Body of pancreas (tissue), 4 donors: Measurements from ENCODE around the gene HSFX3. TPM values are rescaled to one million over a fixed set of nuclear protein-coding genes. Genes with fewer than 3 reads are reported as not detected.

ENCODE experiments used
- ATAC-seq: fragments of 150-250 bp; one replicate; pipeline ENCODE4 v1.9.1; 2016
- DNase-seq, 4 donors: peaks; one replicate each; pipeline ENCODE4 v3.0.0-alpha.2; 2019
- H3K27ac ChIP-seq, 4 donors: fragments of 200-600 bp; sonication (generic); 1 replicate in 3 of 4; 2 replicates in 1 of 4; pipeline versions ENCODE4 v1.5.1 to v1.6.1; 2016 to 2019; ENCODE audit warnings: mild to moderate bottlenecking in 1 of 4, mixed read lengths in 1 of 4, moderate library complexity in 1 of 4
- H3K27me3 ChIP-seq, 2 donors: fragments of 200-600 bp; sonication (generic); one replicate each; pipeline ENCODE4 v1.6.0; 2016; ENCODE audit warnings: mild to moderate bottlenecking in 1 of 2
- H3K36me3 ChIP-seq, 2 donors: fragments of 200-600 bp; sonication (generic); replicated peaks in 1 of 2; 2 replicates each; pipeline ENCODE4 v1.5.1; 2016; ENCODE audit warnings: low read depth in 2 of 2; ENCODE audit not compliant: insufficient read depth in 1 of 2
- H3K4me1 ChIP-seq: fragments of 200-600 bp; sonication (generic); one replicate; pipeline ENCODE4 v1.6.0; 2016
- H3K4me3 ChIP-seq, 2 donors: fragments of 200-600 bp; sonication (generic); 1 replicate in 1 of 2; 2 replicates in 1 of 2; pipeline ENCODE4 v1.5.1; 2016 to 2019
- H3K9me3 ChIP-seq, 3 donors: fragments of 200-600 bp; sonication (generic); 1 replicate in 2 of 3; 2 replicates in 1 of 3; pipeline ENCODE4 v1.5.1; 2016
- CTCF ChIP-seq, 7 experiments: fragments of 450-650 bp in 4 of 7; fragments of 200-600 bp in 3 of 7; sonication (generic) in 3 of 7; IDR thresholded peaks; one replicate each; pipeline ENCODE4 v1.5.1; 2016 to 2019; ENCODE audit warnings: antibody characterized with exemption in 7 of 7
- POLR2A ChIP-seq, 3 donors: fragments of 450-650 bp; IDR thresholded peaks; one replicate each; pipeline ENCODE4 v1.6.1; 2016; ENCODE audit warnings: antibody characterized with exemption in 3 of 3, mild to moderate bottlenecking in 2 of 3
- WGBS, 2 donors: methylation state at CpG; one replicate each; pipeline ENCODE4 v1.1.5; 2017; 5-methylcytosine and 5-hydroxymethylcytosine counted together
- intact Hi-C: fragments of 100-400 bp; cut with DNase I; formaldehyde crosslinking; loops from one replicate; pipeline ENCODE4 v1.15.1; 2023
- total RNA-seq, 2 donors: library from RNA; depleted of rRNA; stranded (reverse); fragments of >200 nt; gene quantifications; one replicate each; pipeline ENCODE4 v1.1.0, GENCODE V29; 2016

Gene HSFX3
- total RNA-seq, 2 donors from 2014 or later = not detected

DNA sequence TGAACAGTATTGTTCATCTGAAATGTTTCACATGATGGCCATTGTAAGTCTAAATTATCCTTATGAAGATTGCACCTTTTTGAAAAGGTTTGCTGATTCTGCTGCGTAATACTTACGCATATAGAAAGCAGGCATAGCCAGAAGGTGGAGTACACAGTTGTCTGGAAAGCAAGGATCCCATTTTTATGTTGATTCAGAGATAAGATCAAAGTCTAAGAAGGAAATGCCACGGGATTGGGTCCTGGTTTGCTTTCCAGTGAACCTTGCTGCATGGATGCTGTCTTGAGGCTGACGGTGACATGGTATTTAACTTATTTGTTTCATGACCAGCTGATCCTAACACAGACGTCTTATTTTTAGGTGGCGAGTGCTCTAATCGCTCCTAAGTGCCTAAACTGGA is 22.0 kb upstream of the HSFX3 start:
- no peak for TF ChIP-seq CTCF (IDR thresholded peaks at IDR 0.05)
- TF ChIP-seq POLR2A (IDR thresholded peaks at IDR 0.05) = no peak
- intact Hi-C loops = no loop called here
- Histone ChIP-seq H3K27me3 (no peaks in the 10 kb centered on the region), H3K4me3 (no peak overlapping the region), H3K9me3 (no peaks in the 10 kb centered on the region), H3K27ac (no peak overlapping the region), H3K36me3 (no peaks in the 10 kb centered on the region), H3K4me1 (no peaks in the 10 kb centered on the region)
- no peak for ATAC-seq
- WGBS, 2 donors = 75 to 80% methylated on average over 7 of the region's 7 CpGs
- DNase-seq = no peak

DNA sequence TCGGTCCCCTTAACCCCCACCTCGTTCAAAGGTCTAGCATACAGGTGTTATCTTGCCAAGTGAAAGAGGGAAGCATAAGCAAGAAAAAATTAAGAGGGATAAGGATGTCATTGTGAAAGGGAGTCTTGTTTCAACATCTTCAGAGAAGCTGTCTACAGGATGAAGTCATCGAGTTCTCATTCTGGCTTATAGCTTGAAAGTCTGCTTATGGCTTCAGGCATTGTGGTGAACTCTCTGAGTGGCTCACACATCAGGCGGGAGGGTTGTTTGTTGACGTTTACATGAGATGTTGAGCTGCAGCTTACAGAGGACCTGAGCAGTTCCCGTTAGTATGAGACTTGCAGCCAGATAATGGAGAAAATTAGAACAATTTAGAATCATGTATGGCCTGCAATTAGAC is 20.9 kb upstream of the HSFX3 start:
- intact Hi-C loops = no loop called here
- Histone ChIP-seq H3K36me3 (no peaks in the 10 kb centered on the region), H3K4me3 (no peak overlapping the region), H3K4me1 (no peaks in the 10 kb centered on the region), H3K27ac (no peak overlapping the region), H3K9me3 (no peaks in the 10 kb centered on the region), H3K27me3 (no peaks in the 10 kb centered on the region)
- WGBS, 2 donors = 60 to 67% methylated on average over 6 of the region's 6 CpGs
- DNase-seq (no peak), ATAC-seq (no peak)
- TF ChIP-seq POLR2A (IDR thresholded peaks at IDR 0.05) (no peak), CTCF (IDR thresholded peaks at IDR 0.05) (no peak)

GRCh38 chrX:149569770-149570169 is 20.0 kb upstream of the HSFX3 start:
- Histone ChIP-seq H3K4me1 (no peaks in the 10 kb centered on the region), H3K9me3 (no peaks in the 10 kb centered on the region), H3K27me3 (no peaks in the 10 kb centered on the region), H3K27ac (no peak overlapping the region), H3K36me3 (no peaks in the 10 kb centered on the region), H3K4me3 (no peak overlapping the region)
- intact Hi-C loops = no loop called here
- DNase-seq (no peak), ATAC-seq (no peak)
- WGBS, 2 donors = 52 to 67% methylated on average over 1 to 2 of the region's 2 CpGs
- TF ChIP-seq POLR2A (IDR thresholded peaks at IDR 0.05) (no peak), CTCF (IDR thresholded peaks at IDR 0.05) (no peak)

- WGBS, 2 donors = 81 to 85% methylated on average over 5 of the region's 5 CpGs
- no peaks in the 10 kb centered on the region for H3K27me3 ChIP-seq
- H3K27ac ChIP-seq = no peak overlapping the region
- no peaks in the 10 kb centered on the region for H3K36me3 ChIP-seq
- no peak overlapping the region for H3K4me3 ChIP-seq
- no peak for DNase-seq
- TF ChIP-seq CTCF (IDR thresholded peaks at IDR 0.05) (no peak), POLR2A (IDR thresholded peaks at IDR 0.05) (no peak)
- H3K9me3 ChIP-seq = no peaks in the 10 kb centered on the region
- intact Hi-C loops = no loop called here
- ATAC-seq = no peak
- H3K4me1 ChIP-seq = no peaks in the 10 kb centered on the region
Observed at GRCh38 chrX:149568701-149569296, 19.1 kb upstream of the HSFX3 start.
